ENCODE results near the gene S100PBP. TPM values are rescaled to one million over a fixed set of nuclear protein-coding genes. Genes with fewer than 3 reads are reported as not detected.

S100PBP gene
- total RNA-seq, 3 donors from 2014 or later: 25.0 to 49.0 (median 29.5) TPM

DNA sequence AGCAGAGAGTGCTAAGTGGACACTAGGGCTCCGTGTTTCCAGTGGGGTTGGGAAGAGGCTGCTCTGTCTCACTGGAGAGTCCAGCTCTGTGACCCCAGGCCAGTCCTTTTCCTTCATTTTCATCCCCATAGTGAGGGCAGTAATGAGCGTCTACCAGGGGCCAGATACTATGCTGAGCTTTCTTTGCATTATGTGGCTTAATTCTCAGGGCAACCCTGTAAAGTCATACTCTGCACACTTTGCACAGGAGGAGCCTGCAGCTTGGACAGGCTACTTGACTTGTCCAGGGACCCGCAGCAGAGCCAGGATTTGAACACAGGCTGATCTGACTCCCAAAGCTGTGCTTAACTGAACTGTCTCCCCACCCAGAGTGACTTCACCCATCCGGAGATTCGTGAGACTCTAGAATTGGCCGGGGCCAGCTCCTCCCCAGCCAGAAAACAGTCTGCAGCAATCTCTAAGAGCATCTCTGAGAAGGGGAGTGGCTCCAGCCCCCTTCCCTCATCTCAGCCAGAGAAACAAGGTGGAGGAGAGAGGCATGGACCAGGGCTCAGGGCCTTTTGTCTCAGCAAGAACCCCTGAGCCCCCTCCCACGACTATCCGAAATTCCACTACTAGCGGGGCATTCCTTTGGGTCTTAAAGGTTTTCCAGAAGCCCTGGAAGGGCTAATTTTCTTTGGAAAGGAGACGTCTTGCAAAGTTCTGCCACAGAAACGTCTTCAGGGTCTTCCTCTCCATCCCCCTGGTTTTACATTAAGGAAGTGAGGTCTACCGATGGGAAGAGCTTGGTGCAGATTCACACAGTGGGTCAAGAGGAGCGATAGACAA, 54.1 kb downstream of the S100PBP start:
- Histone ChIP-seq H3K9me3 (no peaks in the 10 kb centered on the region), H3K36me3 (no peaks in the 10 kb centered on the region), H3K27ac (no peak overlapping the region), H3K4me1 (peaks cover 0 to 3% of the 10 kb centered on the region in 2 donors), H3K27me3 (no peaks in the 10 kb centered on the region), H3K4me3 (peak overlapping the region; percentile 46 to 70 (median 52))
- TF ChIP-seq POLR2AphosphoS5 (IDR thresholded peaks at IDR 0.05): no peak
- TF ChIP-seq, protein P1, sequence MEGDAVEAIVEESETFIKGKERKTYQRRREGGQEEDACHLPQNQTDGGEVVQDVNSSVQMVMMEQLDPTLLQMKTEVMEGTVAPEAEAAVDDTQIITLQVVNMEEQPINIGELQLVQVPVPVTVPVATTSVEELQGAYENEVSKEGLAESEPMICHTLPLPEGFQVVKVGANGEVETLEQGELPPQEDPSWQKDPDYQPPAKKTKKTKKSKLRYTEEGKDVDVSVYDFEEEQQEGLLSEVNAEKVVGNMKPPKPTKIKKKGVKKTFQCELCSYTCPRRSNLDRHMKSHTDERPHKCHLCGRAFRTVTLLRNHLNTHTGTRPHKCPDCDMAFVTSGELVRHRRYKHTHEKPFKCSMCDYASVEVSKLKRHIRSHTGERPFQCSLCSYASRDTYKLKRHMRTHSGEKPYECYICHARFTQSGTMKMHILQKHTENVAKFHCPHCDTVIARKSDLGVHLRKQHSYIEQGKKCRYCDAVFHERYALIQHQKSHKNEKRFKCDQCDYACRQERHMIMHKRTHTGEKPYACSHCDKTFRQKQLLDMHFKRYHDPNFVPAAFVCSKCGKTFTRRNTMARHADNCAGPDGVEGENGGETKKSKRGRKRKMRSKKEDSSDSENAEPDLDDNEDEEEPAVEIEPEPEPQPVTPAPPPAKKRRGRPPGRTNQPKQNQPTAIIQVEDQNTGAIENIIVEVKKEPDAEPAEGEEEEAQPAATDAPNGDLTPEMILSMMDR (IDR thresholded peaks at IDR 0.05): no peak
- TF ChIP-seq POLR2A (IDR thresholded peaks at IDR 0.05): no peak
- intact Hi-C loops (cut with DNase I; ENCODE audit: low total_unique reads): no loop called here
- no peak for DNase-seq (ENCODE audit: low spot score in 2 of 2)

DNA sequence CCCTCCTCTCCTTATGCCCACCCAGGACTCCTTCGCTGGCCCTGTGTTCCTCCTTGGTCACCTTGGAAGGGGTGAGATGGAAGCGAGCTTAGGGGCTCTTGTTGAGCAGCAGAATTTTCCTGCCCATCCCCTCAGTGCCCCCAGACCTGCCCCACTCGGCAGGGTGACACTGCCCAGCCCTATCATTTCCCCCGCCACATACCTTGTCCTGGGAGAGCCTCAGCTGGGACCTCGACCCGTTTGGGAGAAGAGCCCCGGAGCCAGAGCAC, 54.7 kb downstream of the S100PBP start:
- no peaks in the 10 kb centered on the region for H3K36me3 ChIP-seq
- H3K4me3 ChIP-seq: no peak overlapping the region
- no peaks in the 10 kb centered on the region for H3K27me3 ChIP-seq
- intact Hi-C loops (cut with DNase I; ENCODE audit: low total_unique reads): no loop called here
- peaks cover 0 to 3% of the 10 kb centered on the region in 2 donors for H3K4me1 ChIP-seq
- no peak for TF ChIP-seq POLR2A (IDR thresholded peaks at IDR 0.05)
- TF ChIP-seq, protein P1 (IDR thresholded peaks at IDR 0.05): no peak
- no peak for TF ChIP-seq POLR2AphosphoS5 (IDR thresholded peaks at IDR 0.05)
- no peak overlapping the region for H3K27ac ChIP-seq
- DNase-seq (ENCODE audit: low spot score in 2 of 2): no peak
- H3K9me3 ChIP-seq: no peaks in the 10 kb centered on the region

DNA sequence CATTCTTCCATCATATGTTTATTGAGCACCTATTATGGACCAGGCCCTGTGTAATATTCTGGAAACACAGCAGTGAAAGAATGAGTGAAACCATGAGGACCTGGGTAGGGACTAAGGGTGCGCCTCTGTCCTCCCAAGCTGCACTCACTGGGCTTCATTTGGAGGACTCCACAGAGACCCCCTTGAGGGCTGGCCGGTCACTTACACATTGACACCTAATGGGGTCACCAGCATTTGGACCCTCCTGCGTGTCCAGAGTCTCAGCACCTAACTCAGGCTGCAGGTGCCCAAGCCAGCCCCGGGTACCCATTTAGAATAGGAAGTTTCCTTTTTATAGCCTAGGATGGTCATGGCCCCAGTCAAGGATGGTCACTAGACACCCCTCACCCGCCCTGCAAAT, 56.0 kb downstream of the S100PBP start:
- H3K4me1 ChIP-seq: peaks cover 0 to 3% of the 10 kb centered on the region in 2 donors
- no peaks in the 10 kb centered on the region for H3K36me3 ChIP-seq
- TF ChIP-seq POLR2AphosphoS5 (IDR thresholded peaks at IDR 0.05) (no peak), POLR2A (IDR thresholded peaks at IDR 0.05) (no peak)
- TF ChIP-seq, protein P1 (IDR thresholded peaks at IDR 0.05): no peak
- no peak overlapping the region for H3K4me3 ChIP-seq
- no peak overlapping the region for H3K27ac ChIP-seq
- H3K9me3 ChIP-seq: no peaks in the 10 kb centered on the region
- intact Hi-C loops (cut with DNase I; ENCODE audit: low total_unique reads): no loop called here
- DNase-seq (ENCODE audit: low spot score in 2 of 2): no peak
- H3K27me3 ChIP-seq: no peaks in the 10 kb centered on the region

DNA sequence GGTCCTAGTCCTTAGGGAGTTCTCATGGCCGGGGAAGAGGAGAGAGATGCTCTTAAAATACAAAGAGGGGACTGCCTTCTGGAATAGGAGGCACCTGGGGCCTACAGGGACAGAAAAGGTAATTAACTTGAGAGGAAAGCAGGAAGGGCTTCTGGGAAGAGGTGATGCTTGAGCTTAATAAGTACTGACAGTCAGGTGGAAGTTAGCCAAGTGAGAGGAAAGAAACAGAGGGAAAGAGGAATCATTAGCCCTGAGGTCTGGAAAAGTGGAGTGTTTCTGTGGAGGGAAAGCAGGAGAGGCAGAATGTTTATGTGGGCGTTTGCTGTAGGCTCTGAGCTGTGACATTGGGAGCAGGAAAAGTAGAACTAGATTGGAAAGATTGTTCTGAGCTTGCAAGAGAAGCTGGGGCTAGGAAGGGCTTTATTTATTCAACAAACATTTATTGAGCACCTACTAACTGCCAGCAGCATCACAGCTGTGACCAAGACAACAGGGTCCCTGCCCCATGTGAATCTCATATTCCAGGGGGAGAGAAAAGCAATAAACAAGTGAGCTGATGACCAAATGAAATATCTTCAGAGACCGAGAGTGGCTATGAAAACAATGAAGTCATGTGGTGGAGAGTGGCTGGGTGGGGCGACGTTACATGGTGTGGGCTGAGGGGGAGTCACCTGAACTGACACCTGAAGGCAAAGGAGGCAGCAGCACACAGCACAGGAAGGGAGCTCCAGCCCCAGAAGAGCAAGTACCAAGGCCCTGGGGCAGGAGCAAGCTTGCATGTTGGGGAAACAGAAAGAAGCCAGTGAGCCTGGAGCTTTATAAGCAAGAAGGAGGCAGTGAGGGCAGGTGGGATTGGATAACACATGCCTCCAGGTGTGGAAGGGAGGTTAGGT, 57.7 kb downstream of the S100PBP start:
- Histone ChIP-seq H3K36me3 (no peaks in the 10 kb centered on the region), H3K27ac (no peak overlapping the region), H3K9me3 (no peaks in the 10 kb centered on the region), H3K4me1 (peaks cover 0 to 3% of the 10 kb centered on the region in 2 donors), H3K27me3 (no peaks in the 10 kb centered on the region), H3K4me3 (no peak overlapping the region)
- intact Hi-C loops (cut with DNase I; ENCODE audit: low total_unique reads): no loop called here
- no peak for TF ChIP-seq POLR2A (IDR thresholded peaks at IDR 0.05)
- no peak for DNase-seq (ENCODE audit: low spot score in 2 of 2)

DNA sequence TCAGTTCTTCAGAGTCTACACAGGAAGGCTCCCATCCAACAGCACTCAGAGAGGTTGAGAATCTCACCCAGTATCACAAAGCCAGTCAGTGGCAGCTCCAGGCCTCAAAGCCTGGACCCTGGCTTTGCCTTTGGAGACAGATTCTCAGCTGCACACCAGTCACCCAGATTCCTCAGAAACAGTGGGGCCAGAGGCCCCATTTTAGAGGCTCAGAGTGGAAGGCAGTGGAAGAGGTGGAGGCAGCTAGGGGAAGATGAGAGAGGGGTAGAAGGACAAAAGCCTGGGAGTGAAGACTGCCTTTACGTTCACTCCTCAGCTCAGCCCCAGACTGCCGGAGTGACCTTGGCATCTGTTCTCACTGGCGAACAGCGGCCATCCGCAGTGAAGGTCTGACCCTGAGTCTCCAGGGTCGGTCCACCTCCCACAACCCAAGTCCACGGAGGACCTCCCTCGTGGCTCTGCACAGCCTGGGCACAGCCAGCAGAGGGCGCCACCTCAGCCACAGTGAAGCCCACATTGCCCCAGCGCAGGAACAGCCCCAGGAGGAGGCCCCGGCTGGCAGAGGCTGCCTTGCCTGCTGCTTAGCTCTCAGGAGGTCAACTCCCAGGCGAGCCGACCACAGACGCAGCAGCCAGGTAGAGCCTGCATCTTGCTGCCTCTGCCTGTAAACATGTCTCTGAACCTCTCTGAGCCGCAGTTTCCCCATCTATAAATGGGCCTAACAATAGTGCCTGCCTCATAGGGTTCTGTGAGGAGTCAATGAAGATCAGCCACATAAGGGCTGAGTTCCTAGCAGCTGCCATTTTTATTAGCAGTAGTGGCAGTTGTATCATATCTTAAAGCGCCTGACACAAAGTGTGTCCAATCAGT, 59.1 kb downstream of the S100PBP start:
- no peak overlapping the region for H3K27ac ChIP-seq
- DNase-seq (ENCODE audit: low spot score in 2 of 2): no peak
- intact Hi-C loops (cut with DNase I; ENCODE audit: low total_unique reads): no loop called here
- H3K4me1 ChIP-seq: no peaks in the 10 kb centered on the region
- no peak overlapping the region for H3K4me3 ChIP-seq
- no peaks in the 10 kb centered on the region for H3K36me3 ChIP-seq
- H3K27me3 ChIP-seq: no peaks in the 10 kb centered on the region
- TF ChIP-seq, protein P1 (IDR thresholded peaks at IDR 0.05): peak; percentile 26 to 62 (median 59)
- no peak for TF ChIP-seq POLR2AphosphoS5 (IDR thresholded peaks at IDR 0.05)
- H3K9me3 ChIP-seq: no peaks in the 10 kb centered on the region

Measured in breast epithelium (tissue), 4 donors.